HEK293 (cell line): Measurements from ENCODE around the gene TLCD2.
A peak's percentile ranks its signal among the peaks of the same experiment; 100 is the strongest.

Source experiments
- CTCF ChIA-PET: fragments of 350-600 bp; formaldehyde crosslinking; extraction: SDS; loops from one replicate; lab custom pipeline; 2021; ENCODE audit warnings: antibody characterized with exemption; lab: Yijun Ruan, JAX
- POLR2A ChIA-PET: fragments of 300-600 bp; formaldehyde crosslinking; extraction: SDS; loops from one replicate; lab custom pipeline; 2020; ENCODE audit warnings: antibody characterized with exemption, inconsistent platforms; lab: Yijun Ruan, JAX
- H3K27ac ChIP-seq: fragments of 200-500 bp; sonication (Bioruptor generic); 2 replicates; pipeline ENCODE4 v1.5.1; 2014; ENCODE audit warnings: low read depth, low read length, control low read depth, inconsistent platforms; ENCODE audit errors: extremely low read depth
- H3K36me3 ChIP-seq, 2 experiments: fragments of 200-500 bp in 1 of 2; sonication (Bioruptor generic) in 1 of 2; 1 replicate in 1 of 2; 2 replicates in 1 of 2; pipeline ENCODE4 v1.5.1; 2014 to 2017; ENCODE audit warnings: inconsistent platforms in 2 of 2, low read length in 2 of 2; ENCODE audit not compliant: control insufficient read depth in 2 of 2, insufficient read depth in 1 of 2
- H3K4me1 ChIP-seq: fragments of 200-500 bp; sonication (Bioruptor generic); 2 replicates; pipeline ENCODE4 v1.5.1; 2014; ENCODE audit warnings: mild to moderate bottlenecking, low read length, inconsistent platforms; ENCODE audit not compliant: control insufficient read depth, insufficient read depth
- H3K4me3 ChIP-seq: 2 replicates; pipeline ENCODE4 v1.5.1; 2011; ENCODE audit warnings: low read depth, mild to moderate bottlenecking, control low read depth, low read length, moderate library complexity
- H3K9me3 ChIP-seq: fragments of 200-500 bp; sonication (Bioruptor generic); 2 replicates; pipeline ENCODE4 v1.5.1; 2014; ENCODE audit warnings: low read depth, low read length, inconsistent platforms; ENCODE audit not compliant: control insufficient read depth, insufficient read depth
- HOXD13 ChIP-seq: sonication (generic); formaldehyde crosslinking; IDR thresholded peaks from 2 replicates; pipeline ENCODE4 v1.8.0; 2022; ENCODE audit warnings: missing genetic modification reagents, borderline replicate concordance
- IKZF3 ChIP-seq: fragments of 450-650 bp; IDR thresholded peaks from 2 replicates; pipeline ENCODE4 v1.5.0; 2018; ENCODE audit warnings: missing biosample characterization, mild to moderate bottlenecking, missing genetic modification characterization, moderate library complexity
- MYNN ChIP-seq: fragments of 450-650 bp; formaldehyde crosslinking; IDR thresholded peaks from 2 replicates; pipeline ENCODE4 v1.5.1; 2016; ENCODE audit warnings: missing biosample characterization, missing genetic modification characterization, borderline replicate concordance
- PRDM1 ChIP-seq: fragments of 450-650 bp; formaldehyde crosslinking; IDR thresholded peaks from 2 replicates; pipeline ENCODE4; 2016; ENCODE audit warnings: missing biosample characterization, missing genetic modification characterization
- REST ChIP-seq: fragments of 450-650 bp; formaldehyde crosslinking; IDR thresholded peaks from 2 replicates; pipeline ENCODE4 v1.5.1; 2016; ENCODE audit warnings: missing biosample characterization, missing genetic modification characterization
- SCRT2 ChIP-seq: fragments of 450-650 bp; formaldehyde crosslinking; IDR thresholded peaks from 2 replicates; pipeline ENCODE4 v1.5.1; 2016; ENCODE audit warnings: missing biosample characterization, missing genetic modification characterization
- SP2 ChIP-seq: fragments of 450-650 bp; formaldehyde crosslinking; IDR thresholded peaks from 2 replicates; pipeline ENCODE4 v1.5.1; 2016; ENCODE audit warnings: missing biosample characterization, missing genetic modification characterization
- SP7 ChIP-seq: fragments of 450-650 bp; formaldehyde crosslinking; IDR thresholded peaks from 2 replicates; pipeline ENCODE4 v1.5.1; 2016; ENCODE audit warnings: missing biosample characterization, missing genetic modification characterization
- ZBTB17 ChIP-seq: fragments of 450-650 bp; formaldehyde crosslinking; IDR thresholded peaks from 2 replicates; pipeline ENCODE4 v1.5.1; 2016; ENCODE audit warnings: missing biosample characterization, missing genetic modification characterization
- ZNF133 ChIP-seq: fragments of 450-650 bp; formaldehyde crosslinking; IDR thresholded peaks from 2 replicates; pipeline ENCODE4 v1.5.1; 2016; ENCODE audit warnings: missing biosample characterization, missing genetic modification characterization
- ZNF155 ChIP-seq: fragments of 450-650 bp; formaldehyde crosslinking; IDR thresholded peaks from 2 replicates; pipeline ENCODE4 v1.5.1; 2016; ENCODE audit warnings: missing biosample characterization, missing genetic modification characterization
- ZNF211 ChIP-seq: fragments of 450-650 bp; formaldehyde crosslinking; IDR thresholded peaks from 2 replicates; pipeline ENCODE4 v1.5.1; 2016; ENCODE audit warnings: low read depth, missing biosample characterization, missing genetic modification characterization
- ZNF266 ChIP-seq: fragments of 450-650 bp; formaldehyde crosslinking; IDR thresholded peaks from 2 replicates; pipeline ENCODE4 v1.5.1; 2016; ENCODE audit warnings: missing biosample characterization, missing genetic modification characterization, low read depth
- ZNF449 ChIP-seq: fragments of 450-650 bp; formaldehyde crosslinking; IDR thresholded peaks from 2 replicates; pipeline ENCODE4 v1.5.1; 2017; ENCODE audit warnings: missing biosample characterization, mild to moderate bottlenecking, missing genetic modification characterization, moderate library complexity
- ZNF488 ChIP-seq: fragments of 450-650 bp; formaldehyde crosslinking; IDR thresholded peaks from 2 replicates; pipeline ENCODE4 v1.5.1; 2016; ENCODE audit warnings: missing biosample characterization, missing genetic modification characterization
- ZNF571 ChIP-seq: fragments of 450-650 bp; formaldehyde crosslinking; IDR thresholded peaks from 2 replicates; pipeline ENCODE4 v1.5.0; 2017; ENCODE audit warnings: missing biosample characterization, missing genetic modification characterization
- ZNF670 ChIP-seq: fragments of 450-650 bp; formaldehyde crosslinking; IDR thresholded peaks from 2 replicates; pipeline ENCODE4 v1.5.1; 2016; ENCODE audit warnings: missing biosample characterization, missing genetic modification characterization, low read depth
- TF ChIP-seq, protein P1 (sequence below): fragments of 450-650 bp; formaldehyde crosslinking; IDR thresholded peaks from 2 replicates; pipeline ENCODE4 v1.5.1; 2016; ENCODE audit warnings: missing biosample characterization, missing genetic modification characterization
- TF ChIP-seq, protein P2 (sequence below): fragments of 450-650 bp; formaldehyde crosslinking; IDR thresholded peaks from 2 replicates; pipeline ENCODE4; 2016; ENCODE audit warnings: missing biosample characterization, missing genetic modification characterization

The TLCD2 gene

DNA sequence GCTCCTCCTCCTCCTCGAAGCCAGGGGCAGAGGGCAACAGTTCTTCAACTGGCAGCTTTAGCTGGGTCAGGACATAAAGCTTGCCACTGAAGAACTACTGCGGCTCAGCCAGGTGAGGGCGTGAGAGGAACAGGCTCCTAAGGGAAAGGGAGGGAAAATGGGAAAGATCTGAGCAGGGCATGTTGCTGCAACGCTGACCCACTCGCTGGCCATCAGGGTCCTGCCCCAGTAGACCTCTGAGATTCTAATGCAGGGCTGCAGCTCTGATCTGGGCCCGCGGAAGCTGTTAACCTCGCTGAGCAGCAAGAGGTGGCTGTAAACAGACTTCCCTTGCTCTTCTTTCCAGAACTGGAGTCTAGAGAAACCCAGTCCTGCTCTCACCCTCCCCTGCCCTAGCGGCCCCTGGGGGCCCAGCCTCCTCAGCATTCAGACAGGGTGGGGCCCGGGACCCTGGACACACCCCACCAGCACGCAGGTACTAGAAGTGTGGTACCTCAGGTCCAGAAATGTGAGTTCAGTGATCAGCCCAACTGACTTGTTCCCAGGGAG is 3.8 kb upstream of the TLCD2 start (continued):
- TF ChIP-seq ZNF449 (tag by site-specific recombination) (0 out of 2 replicates have a peak, but pooled peaks have one; percentile 74), ZBTB17 (peak; percentile 69), REST (no peak), ZNF133 (tag by site-specific recombination) (no peak), ZNF488 (tag by site-specific recombination) (no peak), PRDM1 (tag by site-specific recombination) (peak; percentile 87), ZNF155 (tag by site-specific recombination) (no peak), SP7 (tag by site-specific recombination) (0 out of 2 replicates have a peak, but pooled peaks have one; percentile 38), IKZF3 (peak; percentile 98), SCRT2 (peak; percentile 86), ZNF571 (tag by site-specific recombination) (no peak), MYNN (tag by site-specific recombination) (no peak), ZNF670 (no peak), HOXD13 (CRISPR knock-in tag) (no peak), ZNF266 (tag by site-specific recombination) (no peak), ZNF211 (no peak)
- TF ChIP-seq, protein P1, sequence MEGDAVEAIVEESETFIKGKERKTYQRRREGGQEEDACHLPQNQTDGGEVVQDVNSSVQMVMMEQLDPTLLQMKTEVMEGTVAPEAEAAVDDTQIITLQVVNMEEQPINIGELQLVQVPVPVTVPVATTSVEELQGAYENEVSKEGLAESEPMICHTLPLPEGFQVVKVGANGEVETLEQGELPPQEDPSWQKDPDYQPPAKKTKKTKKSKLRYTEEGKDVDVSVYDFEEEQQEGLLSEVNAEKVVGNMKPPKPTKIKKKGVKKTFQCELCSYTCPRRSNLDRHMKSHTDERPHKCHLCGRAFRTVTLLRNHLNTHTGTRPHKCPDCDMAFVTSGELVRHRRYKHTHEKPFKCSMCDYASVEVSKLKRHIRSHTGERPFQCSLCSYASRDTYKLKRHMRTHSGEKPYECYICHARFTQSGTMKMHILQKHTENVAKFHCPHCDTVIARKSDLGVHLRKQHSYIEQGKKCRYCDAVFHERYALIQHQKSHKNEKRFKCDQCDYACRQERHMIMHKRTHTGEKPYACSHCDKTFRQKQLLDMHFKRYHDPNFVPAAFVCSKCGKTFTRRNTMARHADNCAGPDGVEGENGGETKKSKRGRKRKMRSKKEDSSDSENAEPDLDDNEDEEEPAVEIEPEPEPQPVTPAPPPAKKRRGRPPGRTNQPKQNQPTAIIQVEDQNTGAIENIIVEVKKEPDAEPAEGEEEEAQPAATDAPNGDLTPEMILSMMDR (tag by site-specific recombination) = peak; percentile 90

DNA sequence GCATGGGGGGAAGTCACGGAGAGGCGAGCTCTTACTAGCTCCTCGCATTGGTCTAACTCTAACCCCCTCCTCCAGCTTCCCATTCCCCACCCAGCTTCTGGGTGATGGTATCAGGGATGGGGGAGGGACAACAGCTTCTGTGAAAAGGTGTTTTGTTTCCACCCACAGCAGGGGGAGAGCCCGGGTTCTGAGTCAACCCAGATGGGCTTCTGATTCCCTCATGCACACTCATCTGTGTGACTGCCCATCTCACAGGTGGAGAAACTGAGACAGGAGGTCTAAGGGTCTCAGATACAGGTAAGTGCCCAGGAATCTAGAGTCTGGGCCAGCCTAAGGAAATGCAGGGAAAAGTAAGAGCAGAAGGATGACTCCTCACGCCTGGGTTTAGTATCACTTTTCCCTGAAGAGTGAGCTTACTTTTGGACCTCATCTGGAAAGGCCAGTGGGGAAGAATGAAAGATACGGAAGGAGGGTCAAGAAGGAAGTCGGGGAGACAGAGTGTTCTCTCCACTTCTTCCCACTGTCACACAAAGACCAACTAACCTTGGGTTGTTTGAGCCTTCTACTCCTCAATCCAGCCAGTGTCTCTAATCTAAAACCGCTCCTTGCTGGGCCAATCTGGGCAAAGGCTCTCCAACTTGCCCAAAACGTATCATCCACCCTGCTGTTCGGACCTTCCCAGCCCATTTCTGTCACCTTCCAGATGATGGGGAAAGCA is 3.1 kb upstream of the TLCD2 start:
- peak; percentile 18; the same call in 1 of the 2 replicates for TF ChIP-seq SP2
- TF ChIP-seq, protein P2, sequence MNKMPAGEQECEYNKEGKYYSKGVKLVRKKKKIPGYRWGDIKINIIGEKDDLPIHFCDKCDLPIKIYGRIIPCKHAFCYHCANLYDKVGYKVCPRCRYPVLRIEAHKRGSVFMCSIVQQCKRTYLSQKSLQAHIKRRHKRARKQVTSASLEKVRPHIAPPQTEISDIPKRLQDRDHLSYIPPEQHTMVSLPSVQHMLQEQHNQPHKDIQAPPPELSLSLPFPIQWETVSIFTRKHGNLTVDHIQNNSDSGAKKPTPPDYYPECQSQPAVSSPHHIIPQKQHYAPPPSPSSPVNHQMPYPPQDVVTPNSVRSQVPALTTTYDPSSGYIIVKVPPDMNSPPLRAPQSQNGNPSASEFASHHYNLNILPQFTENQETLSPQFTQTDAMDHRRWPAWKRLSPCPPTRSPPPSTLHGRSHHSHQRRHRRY (tag by site-specific recombination) = no peak
- H3K27ac ChIP-seq = peak overlapping the region; percentile 80; the same call in 1 of the 2 replicates
- ChIA-PET CTCF (interaction anchor here (0.6 to 5.1 kb wide), 23 partner anchors 9 to 532 kb away, joined by 3 to 44 read pairs (median 5); partner anchors contain the start of genes HIC1, PRPF8, RILP and WDR81), POLR2A (interaction anchor here (0.6 to 4.6 kb wide), 7 partner anchors 11 to 578 kb away, joined by 3 to 45 read pairs (median 5); partner anchors contain the start of genes PRPF8 and WDR81)
- peaks cover 0 to 23% of the 10 kb centered on the region in 2 experiments; a peak in 1 of 3 replicates for H3K36me3 ChIP-seq
- no peak overlapping the region for H3K4me3 ChIP-seq
- H3K4me1 ChIP-seq = peaks cover 18% of the 10 kb centered on the region
- H3K9me3 ChIP-seq = no peaks in the 10 kb centered on the region
